CMK (cell line): Measurements from ENCODE around the gene SLC14A1.
A peak's percentile ranks its signal among the peaks of the same experiment; 100 is the strongest.

Source experiments
- DNase-seq: peaks from one replicate; pipeline ENCODE4 v3.0.0-alpha.2; 2010; ENCODE audit warnings: low read depth

Gene SLC14A1

DNA sequence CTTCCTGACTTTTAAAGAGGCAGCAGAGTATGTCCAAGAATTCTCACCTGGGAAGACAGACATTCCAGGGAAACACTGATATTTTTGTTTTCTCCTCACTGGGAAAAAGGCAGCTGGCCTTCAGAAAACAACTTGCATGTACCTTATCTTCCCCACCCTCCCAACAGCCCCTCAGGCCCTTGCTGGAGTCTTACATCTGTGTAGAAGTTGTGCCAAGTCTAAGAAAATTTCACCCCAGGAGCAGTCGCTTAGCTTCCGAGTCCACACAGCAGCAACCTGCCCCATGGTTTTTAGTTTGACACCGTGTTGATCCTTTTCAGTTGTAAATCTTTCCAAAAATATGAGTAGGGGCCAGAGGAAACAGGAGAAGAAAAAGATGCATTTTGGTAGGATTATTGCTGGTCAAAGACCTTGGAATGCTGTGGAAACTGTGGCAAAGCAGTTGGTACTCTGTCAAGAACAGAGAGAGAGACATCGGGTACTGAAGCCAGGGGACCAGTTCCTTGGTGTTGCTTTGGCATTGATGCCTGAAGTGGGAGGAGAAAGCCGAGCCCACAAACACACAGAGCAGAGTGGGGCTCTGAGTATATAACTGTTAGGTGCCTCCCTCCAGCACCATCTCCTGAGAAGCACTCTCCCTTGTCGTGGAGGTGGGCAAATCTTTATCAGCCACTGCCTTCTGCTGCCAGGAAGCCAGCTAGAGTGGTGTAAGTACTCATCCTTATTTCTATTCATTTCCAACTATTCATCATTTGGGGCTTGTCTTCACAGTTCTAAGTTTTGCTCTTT, at the start of gene SLC14A1:
TSS of gene SLC14A1 (plus strand) at position 615 of the 789 bp plus-strand sequence. CDS start 6,140 bp downstream, outside the sequence.
- DNase-seq = peak; percentile 26

DNA sequence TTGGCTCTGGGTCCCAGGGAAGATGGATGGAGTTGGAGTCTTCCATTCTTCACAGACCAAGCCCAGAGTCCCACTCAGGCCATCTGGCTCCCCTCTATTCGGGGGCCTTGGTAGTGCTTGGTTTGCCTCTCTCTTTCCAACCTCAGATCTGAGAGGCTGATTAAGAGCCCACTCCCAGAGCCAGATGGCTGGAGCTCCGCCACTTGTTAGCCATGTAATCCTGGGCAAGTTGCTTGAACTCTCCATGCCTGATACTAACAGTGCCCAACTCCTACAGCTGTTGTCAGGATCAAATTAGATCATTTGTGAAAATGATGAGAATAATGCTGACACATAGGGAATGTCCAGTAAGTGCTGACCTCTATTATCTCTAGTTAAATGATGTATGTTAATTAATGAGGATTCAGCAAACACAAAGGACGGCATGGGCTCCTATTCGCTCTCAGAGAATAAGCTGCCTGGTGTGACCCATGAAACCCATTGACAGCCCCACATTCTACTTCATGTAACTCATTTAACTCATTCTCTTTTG, 46.6 kb upstream of the SLC14A1 start:
- DNase-seq = no peak

DNA sequence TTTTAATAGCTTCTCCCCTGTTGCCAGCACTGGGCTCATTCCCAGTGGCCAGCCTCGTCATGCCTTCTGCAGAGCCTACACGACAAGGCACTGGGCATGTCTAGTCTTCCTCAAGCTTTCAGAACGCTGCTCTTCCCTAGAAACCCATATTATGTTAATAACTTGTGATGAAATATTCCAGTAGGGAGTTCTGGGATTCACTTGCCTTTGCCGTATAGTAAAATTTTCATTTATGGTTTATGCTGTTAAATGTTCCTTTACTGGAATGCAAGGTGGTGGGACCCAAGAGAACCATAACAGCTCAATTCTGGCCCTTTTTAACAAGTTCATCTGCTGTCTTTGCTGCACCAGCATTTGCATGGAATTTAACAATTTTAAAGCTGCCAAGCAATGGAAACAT, 45.5 kb upstream of the SLC14A1 start:
- DNase-seq = no peak

DNA sequence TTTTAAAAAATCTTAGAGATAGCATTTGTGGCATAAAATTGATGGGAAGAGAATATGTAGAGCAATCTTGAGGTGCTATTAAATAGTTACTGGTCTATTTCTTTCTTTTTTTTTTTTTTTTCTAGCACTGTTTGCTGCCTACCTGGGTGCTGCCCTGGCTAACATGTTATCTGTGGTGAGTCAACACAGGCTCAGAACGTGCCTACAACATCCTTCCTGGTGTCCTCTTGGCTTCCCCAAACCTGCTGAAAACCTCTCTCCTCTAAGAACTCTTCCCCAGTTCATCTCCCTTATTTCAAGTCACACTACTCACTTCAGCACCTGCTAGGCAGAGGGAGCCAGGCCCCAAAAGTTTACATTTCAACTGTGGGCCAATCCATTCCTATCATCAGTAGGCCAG, 45.1 kb upstream of the SLC14A1 start:
- DNase-seq = no peak

DNA sequence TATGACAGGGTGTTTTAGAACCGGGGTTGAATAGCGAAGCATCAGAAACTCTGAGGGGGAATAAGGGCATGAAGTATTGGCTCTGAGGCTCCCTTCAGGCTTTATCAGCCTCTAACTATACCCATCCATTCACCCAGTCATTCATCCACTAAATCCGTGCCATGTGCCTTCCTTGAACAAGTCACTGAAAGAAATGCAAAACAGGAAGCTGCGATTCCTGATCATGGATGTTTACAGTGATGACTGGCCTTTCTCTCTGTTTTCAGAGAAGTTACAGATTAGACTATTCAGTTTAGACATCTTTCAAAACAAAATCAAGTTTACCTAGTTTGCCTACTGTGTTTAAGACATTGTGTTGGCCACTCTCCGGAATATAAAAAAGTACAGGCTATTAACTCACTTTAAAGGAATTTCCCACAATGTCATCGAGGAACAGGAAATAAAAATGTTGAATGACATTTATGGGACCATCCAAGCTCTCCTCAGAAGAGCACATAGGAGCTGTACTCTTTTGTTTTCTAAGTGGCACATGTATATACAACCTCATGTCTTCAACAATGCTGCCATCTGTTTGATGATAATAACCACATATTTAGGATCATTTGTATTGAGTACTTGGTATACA, 43.8 kb upstream of the SLC14A1 start:
- no peak for DNase-seq

DNA sequence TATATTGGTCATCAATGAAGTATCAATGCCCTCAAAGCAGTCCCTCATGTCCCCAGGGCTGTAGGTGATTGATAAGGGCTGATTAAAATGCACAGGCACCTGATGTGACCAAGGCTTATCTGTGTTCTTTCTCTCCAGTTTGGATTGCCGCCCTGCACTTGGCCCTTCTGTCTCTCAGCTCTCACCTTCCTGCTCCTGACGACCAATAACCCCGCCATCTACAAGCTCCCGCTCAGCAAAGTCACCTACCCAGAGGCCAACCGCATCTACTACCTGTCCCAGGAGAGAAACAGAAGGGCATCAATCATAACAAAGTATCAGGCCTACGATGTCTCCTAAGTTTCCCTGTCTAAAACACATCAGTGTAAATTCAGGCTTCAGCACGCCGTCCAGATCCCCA, 41.8 kb upstream of the SLC14A1 start:
- no peak for DNase-seq

DNA sequence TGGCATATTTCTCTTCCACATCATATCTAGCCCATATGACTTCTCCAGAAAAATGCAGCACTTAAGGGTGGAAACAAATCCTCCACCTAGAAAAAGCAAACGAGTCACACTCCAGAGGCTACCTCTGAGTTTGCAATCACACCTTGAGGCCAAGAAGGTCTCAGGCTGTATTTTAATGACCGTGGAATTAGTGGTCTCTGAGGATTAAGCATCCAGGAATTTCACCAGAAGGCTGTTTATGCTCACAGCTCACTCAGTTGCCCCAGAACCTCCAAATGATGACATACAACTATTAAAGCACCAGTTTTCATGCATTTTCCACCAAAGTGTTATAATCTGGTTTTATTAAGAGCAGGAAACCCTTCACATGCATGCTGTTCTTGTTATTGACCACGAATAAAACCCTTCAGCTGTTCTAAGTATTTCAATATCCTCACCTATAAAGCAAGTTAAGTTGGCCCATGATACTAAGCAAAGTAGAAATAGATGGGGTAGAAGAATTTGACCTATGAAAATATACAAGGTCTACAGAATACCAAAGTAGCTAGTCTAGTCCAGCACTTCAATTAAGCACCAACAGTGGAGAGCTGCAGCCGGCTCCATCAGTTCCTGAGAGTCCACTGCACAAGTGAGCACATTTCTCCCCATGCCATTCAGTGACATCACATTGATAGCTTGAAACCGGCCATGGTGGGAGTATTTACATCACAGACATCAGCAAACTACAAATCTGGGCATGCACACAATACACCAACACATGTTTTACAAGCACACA, 39.5 kb upstream of the SLC14A1 start:
- DNase-seq = no peak

DNA sequence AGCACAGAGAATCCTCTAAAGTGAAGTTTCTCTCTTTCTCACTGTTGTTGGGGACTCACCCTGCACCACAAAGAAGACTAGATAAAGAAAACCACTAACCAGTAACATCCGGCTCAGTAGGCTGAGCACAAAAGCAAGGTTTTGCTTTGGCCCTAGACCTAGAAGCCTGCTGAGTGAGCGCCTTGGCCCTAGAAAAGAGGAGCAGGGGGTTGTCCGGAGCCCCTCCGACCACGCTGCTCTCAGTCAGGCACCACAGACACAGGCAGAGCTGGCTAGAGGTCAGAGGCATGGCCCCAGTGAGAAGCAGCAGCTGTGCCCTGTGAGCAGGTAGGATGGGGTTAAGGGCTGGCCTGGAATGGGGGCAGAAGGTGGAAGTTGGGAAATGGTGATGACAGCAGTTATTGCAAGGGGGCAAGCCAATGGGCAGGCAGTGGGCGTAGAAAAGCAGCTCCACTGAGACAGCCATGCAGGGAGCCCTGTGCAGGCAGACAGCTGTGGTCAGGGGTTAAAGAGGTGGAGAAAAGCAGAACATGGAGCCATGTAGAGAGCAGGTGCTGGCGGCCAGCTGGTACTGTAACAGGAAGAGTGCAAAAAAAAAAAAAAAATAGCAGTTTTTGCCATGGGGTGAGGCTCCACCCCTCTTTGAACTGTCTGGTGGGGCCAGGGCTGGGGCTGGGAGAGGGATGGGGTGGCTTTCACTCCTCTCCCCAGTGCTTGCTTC, 36.9 kb upstream of the SLC14A1 start:
- DNase-seq = no peak

DNA sequence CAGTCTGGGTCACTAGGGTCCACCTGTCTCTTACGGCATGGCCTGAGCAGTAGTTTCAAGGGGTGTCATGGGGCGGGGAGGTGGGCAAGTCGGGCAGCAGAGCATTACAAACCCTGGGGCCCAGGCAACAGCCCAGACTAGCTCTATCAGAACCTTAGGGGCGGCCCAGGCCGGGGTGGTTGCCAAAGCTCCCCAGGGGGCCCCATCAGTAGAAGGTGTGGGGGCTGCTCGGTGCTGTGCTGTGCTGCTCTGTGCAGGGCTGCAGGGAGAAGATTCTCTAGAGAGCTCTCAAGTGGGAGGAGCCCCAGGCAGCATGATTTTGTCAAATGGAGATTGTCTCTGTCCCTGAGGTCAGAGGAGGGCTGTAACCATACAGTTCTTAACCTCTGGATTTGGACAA, 36.4 kb upstream of the SLC14A1 start:
- DNase-seq = no peak

DNA sequence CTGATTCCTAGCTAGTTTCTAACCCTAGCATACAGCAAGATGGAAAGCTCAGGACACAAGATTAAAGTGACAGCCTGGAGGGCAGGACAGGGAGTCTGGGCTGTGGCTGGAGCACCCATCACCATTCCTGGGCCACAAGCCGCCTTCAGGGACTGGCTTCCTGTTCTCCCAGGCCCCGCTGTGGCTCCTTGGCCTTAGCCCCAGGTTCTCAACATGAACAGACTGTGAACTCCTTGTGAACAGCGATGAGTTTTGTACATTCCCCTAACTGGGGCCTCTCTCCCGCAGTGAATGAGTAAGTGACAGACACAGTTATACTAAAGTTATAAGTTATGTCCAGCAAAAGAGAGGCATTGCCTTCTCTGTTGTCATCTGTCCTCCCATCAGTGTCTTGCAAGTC, 35.9 kb upstream of the SLC14A1 start:
- DNase-seq = no peak

DNA sequence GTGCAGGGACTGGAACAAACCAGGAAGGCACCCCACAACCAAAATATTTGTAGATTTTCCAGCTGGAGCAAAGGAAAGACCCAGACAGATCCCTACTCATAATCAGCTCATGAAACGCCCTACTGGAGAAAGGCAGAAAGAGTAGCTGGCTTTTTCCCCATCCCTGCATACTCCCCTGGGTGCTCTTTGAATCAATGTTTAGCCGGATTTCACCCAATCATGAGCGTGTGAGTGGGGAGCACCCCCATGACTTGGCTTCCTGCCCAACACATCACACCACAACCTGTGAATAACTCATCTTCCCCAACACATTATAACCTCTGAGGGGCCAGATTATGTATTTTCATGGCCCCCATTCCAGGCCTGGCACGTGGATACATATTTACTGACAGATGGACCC, 35.1 kb upstream of the SLC14A1 start:
- no peak for DNase-seq

DNA sequence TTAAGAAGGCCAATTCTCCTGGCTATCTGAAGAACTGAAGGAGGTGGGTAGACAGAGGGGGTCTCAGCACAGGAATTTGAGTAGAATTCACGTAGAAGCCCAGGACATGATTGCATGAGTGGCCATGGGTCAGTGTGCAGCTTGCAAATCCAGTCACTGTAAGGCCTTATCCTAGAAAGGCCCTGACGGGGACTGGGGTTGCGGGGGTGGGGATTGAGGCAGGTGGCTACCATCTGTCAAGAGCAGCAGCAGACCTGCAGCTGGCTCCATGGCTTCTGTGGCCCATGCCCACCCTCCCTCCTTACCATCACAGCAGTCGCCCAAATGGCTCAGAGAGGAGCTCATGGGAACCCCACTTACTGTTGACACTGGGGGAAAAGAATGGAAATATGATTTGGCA, 34.6 kb upstream of the SLC14A1 start:
- no peak for DNase-seq

DNA sequence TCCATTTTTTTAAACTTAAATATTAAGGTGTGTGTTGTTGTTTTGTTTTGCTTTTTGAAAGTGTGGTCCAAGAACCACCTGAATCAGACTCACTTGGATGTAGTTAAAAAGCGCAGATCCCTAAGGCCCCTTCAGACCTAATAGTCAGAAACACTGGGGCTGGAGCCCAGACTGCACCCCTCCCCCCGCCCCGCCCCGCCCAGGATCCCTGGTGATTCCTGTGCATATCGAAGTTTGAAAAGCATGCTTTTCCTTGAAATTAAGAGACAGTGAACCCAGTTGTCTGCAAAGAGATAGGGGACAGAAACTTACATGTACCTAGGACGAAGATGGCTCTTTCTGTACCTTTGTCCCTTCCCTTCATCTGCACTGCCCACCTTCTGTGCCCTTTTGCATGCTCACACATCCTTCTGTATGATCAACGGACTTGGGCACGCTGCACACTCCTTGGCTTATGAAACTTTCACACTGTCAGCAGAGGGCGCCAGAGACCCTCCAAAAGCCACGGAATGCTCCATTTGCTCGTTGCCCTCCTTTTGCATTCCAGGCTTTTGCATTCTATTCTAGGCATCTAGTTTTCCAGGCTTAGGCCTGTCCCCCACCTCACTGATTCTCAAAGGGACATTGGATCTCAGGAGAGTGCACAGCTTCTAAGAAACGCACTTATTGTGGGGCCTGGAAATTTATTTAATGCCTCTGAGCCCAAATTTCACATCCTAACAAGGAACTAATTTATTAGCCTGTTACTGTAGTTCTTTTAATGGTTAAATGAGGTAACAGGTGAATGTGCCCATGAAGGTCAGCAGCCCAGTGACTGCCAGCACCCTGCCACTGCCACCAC, 32.8 kb upstream of the SLC14A1 start:
- DNase-seq = no peak

DNA sequence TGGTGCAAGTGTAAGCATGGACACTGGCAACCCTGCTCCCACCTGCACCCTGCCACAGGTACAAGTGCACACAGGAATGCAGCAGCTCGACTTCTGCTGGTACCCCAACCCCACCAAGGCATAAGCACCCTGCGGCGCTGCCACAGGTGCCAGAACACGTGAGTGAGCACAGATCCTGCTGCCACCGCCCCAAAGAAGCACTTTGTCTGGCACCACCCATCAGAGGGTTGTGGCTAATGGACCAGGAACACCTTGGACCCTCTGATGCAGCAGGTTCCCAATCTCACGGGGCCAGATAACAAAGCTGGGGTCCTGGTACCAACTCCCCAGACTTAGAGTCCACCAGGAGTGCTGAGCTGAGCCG, 32.2 kb upstream of the SLC14A1 start:
- no peak for DNase-seq

DNA sequence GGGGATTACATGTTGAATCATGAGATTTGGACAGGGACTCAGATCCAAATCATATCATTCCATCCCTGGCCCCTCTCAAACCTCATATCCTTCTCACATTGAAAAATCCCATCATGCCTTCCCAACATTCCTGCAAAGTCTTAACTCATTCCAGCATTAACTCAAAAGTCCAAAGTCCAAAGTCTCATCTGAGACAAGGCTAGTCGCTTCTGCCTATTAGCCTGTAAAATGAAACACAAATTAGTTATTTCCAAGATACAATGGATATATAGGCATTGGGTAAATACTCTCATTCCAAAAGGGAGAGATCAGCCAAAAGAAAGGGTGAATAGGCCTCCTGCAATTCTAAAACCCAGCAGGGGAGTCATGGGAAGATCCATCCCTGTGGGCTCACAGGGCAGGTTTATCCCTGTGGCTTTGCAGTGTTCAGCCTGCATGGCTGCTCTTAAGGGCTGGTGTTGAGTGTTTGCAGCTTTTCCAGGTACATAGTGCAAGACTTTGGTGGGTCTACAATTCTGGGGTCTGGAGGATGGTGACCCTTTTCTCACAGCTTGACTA, 21.2 kb upstream of the SLC14A1 start:
- DNase-seq = no peak

DNA sequence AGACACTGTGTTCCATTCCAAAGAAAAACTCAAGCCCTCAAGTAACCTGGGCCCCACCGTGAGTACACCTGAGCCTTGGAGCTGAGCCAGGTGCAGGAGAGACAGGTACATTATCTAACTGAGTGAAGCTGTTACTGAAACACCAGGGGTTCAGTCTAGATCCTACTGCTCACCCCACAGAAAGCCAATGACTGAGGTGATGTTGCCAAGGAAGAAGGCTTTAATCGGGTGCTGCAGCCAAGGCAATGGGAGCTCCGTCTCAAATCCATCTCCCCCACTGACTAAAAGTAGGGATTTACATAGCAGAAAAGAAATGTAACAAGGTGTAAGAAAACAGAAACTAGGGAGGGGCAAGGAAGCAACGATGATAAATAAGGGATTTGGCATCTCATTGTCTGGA, 15.2 kb upstream of the SLC14A1 start:
- no peak for DNase-seq

DNA sequence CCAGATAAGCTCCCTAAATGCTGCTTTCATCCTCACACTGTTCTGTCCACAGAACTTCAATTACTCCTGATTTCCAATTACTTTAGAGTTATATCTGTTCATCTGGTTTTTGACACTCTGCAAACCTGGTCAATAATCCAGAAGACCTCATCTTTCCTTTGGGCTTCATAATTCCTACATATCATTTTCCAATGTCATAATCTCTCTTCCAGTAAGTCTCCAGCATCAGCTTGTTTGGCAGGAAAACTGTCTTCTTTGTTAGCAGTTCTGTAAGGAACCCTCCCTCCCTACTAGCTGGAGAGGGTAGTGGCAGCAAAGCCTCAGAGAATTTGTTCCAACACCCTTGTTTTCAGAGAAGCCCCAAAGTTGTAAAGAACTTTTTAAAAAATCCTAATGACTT, 11.9 kb upstream of the SLC14A1 start:
- no peak for DNase-seq

DNA sequence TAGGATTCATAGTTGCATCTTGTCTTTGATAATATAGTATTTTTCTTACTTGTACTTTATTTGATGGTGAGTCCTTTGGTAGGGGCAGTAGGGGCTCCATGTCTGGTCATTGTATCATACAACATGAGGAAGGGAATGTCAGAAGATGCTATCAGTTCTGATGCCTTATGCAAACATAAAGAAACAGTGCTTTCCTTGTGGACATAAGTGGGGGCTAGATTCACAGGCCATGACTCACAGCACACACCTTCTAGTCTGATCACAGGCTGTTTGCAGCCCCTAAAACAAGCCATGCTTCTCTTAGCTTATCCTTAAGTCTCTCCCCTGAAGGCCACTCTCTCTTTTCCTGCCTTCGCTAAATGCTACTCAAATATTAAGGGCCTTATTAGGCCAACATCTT, 10.7 kb upstream of the SLC14A1 start:
- DNase-seq = no peak

DNA sequence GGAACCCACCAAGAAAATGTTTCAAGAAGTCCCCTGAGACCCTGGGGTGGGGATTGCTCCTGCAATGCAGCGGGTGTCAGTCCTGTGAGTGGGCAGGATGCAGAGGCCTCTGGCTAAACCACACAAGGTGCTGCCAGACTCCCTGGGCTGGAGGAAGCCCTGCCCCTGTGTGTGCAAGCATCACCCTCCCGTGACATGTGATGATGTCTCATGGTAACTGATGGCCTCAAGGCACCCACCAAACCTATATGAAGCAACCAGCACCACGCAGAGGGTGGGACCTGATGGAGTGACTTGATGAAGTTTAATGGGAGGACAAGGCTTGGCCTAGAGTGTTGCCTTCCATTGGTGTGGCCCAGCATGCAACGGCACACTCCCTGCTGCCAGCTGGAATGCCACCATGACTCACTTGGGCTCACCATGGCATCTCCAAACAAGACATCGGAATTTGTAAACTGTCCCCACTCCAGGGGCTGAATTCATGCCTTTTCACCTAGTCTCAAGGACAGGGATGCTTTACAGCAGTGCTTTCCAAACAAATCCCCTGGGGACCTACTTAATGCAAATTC, 8.7 kb upstream of the SLC14A1 start:
- DNase-seq = no peak

DNA sequence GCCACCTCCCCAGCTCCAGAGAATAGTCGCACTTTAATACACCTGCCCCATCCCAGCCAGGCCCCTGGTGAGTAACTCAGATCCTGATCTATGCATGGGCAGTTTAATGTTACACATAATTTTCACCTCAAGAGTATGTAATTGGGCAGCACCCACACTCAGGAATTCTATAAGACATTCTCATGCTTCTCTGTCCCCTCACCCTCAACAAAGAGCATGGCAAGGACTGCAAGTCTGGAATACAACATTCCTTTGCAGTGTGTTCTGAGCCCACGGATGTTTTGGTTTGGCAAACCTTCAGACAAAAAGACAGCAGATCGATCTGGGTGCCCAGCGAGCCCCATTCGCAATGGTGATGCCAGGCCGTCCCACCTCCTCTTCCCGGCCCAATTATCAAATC, 4.9 kb upstream of the SLC14A1 start:
- DNase-seq = no peak

DNA sequence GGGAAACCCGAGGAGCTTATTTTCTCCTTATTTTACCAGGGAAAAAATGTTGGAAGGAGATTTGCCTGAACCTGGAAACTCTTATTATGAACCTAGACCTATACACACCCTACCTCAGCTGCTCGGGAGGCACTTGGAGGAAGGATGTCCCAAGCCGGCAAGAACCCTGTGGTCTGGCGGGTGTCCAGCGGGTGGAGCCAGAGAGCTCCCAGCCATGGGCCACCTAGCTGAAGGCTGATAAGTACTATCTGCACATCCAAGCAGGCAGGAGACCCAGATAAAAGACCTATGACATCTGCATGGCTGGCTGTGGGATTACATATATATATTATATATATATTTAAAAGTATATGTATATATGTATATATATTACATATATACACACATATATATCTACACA, 1.1 kb upstream of the SLC14A1 start:
- peak; percentile 82 for DNase-seq
